Hepatocyte (in vitro differentiated cells): ENCODE data around the gene DMWD. TPM values are rescaled to one million over a fixed set of nuclear protein-coding genes. Genes with fewer than 3 reads are reported as not detected.

Source experiments
- DNase-seq: peaks from one replicate; pipeline ENCODE4 v3.0.0-alpha.2; 2016; ENCODE audit warnings: low spot score
- H2AFZ ChIP-seq: fragments of 200-600 bp; sonication (generic); 2 replicates; pipeline ENCODE4 v1.6.0; 2016; ENCODE audit warnings: antibody characterized with exemption, mild to moderate bottlenecking
- H3K27ac ChIP-seq: fragments of 200-600 bp; sonication (generic); 2 replicates; pipeline ENCODE4 v1.5.1; 2016; ENCODE audit warnings: mild to moderate bottlenecking
- H3K27me3 ChIP-seq: fragments of 200-600 bp; sonication (generic); 2 replicates; pipeline ENCODE4 v1.6.1; 2016
- H3K36me3 ChIP-seq: fragments of 200-600 bp; sonication (generic); replicated peaks from 2 replicates; pipeline ENCODE4 v1.5.1; 2016; ENCODE audit warnings: low read depth; ENCODE audit not compliant: insufficient read depth
- H3K4me1 ChIP-seq: fragments of 200-600 bp; sonication (generic); 2 replicates; pipeline ENCODE4 v1.5.1; 2016; ENCODE audit warnings: mild to moderate bottlenecking, moderate library complexity; ENCODE audit not compliant: insufficient read depth
- H3K4me2 ChIP-seq: fragments of 200-600 bp; sonication (generic); 2 replicates; pipeline ENCODE4 v1.6.0; 2016
- H3K4me3 ChIP-seq: fragments of 200-600 bp; sonication (generic); 2 replicates; pipeline ENCODE4 v1.5.1; 2016; ENCODE audit warnings: mild to moderate bottlenecking
- H3K79me2 ChIP-seq: fragments of 200-600 bp; sonication (generic); 2 replicates; pipeline ENCODE4 v1.6.0; 2017; ENCODE audit warnings: mild to moderate bottlenecking
- H3K9me2 ChIP-seq: fragments of 200-600 bp; sonication (generic); replicated peaks from 2 replicates; pipeline ENCODE4 v1.6.0; 2017; ENCODE audit warnings: mild to moderate bottlenecking; ENCODE audit not compliant: insufficient read depth
- H3K9me3 ChIP-seq: fragments of 200-600 bp; sonication (generic); 2 replicates; pipeline ENCODE4 v1.5.1; 2016; ENCODE audit warnings: low read depth, mild to moderate bottlenecking
- H4K20me1 ChIP-seq: fragments of 200-600 bp; sonication (generic); 2 replicates; pipeline ENCODE4 v1.6.0; 2016; ENCODE audit warnings: mild to moderate bottlenecking; ENCODE audit not compliant: insufficient read depth, poor library complexity, severe bottlenecking
- CTCF ChIP-seq: fragments of 200-600 bp; sonication (generic); IDR thresholded peaks from 2 replicates; pipeline ENCODE4 v1.5.1; 2016; ENCODE audit warnings: antibody characterized with exemption, mild to moderate bottlenecking; ENCODE audit not compliant: poor library complexity
- EZH2 ChIP-seq: fragments of 200-600 bp; sonication (generic); IDR thresholded peaks from 2 replicates; pipeline ENCODE4 v1.6.1; 2016; ENCODE audit warnings: antibody characterized with exemption, mild to moderate bottlenecking, borderline replicate concordance
- EZH2phosphoT487 ChIP-seq: fragments of 200-600 bp; sonication (generic); IDR thresholded peaks from one replicate; pipeline ENCODE4 v1.6.1; 2018; ENCODE audit warnings: antibody characterized with exemption, mild to moderate bottlenecking, low read depth, moderate library complexity; ENCODE audit not compliant: unreplicated experiment, severe bottlenecking
- WGBS: methylation state at CpG from one replicate; pipeline ENCODE4 v1.1.6; 2016; ENCODE audit warnings: low lambda C conversion rate; ENCODE audit errors: missing lambda C conversion rate; 5-methylcytosine and 5-hydroxymethylcytosine counted together
- polyA plus RNA-seq: library from polyadenylated mRNA; unstranded; fragments of >200 nt; fragmentation: Nextera tagmentation; extraction: Ambion mirVana; gene quantifications from 2 replicates; pipeline ENCODE4 v1.2.1, GENCODE V29; 2016
- total RNA-seq: library from RNA; depleted of rRNA; stranded (reverse); fragments of >200 nt; gene quantifications from 2 replicates; pipeline ENCODE4 v1.2.3, GENCODE V29; 2014

Gene DMWD
- total and polyA plus RNA-seq, 2 experiments from 2014 or later = 23.7 to 70.1 TPM

GRCh38 chr19:45779231-45780145, 13.2 kb downstream of the DMWD start:
- WGBS = 33% methylated on average over 32 of the region's 48 CpGs
- no peak overlapping the region for H2AFZ ChIP-seq

GRCh38 chr19:45778010-45778661, 14.5 kb downstream of the DMWD start:
- no peak for DNase-seq
- Histone ChIP-seq H3K4me2 (no peak overlapping the region), H3K27me3 (no peaks in the 10 kb centered on the region), H4K20me1 (peaks cover 6% of the 10 kb centered on the region), H2AFZ (no peak overlapping the region), H3K9me2 (no peaks in the 10 kb centered on the region), H3K36me3 (no peaks in the 10 kb centered on the region), H3K4me1 (peaks cover 25% of the 10 kb centered on the region), H3K9me3 (no peaks in the 10 kb centered on the region), H3K4me3 (no peak overlapping the region), H3K79me2 (no peaks in the 10 kb centered on the region), H3K27ac (no peak overlapping the region)
- no peak for TF ChIP-seq EZH2
- TF ChIP-seq CTCF = no peak
- no peak for TF ChIP-seq EZH2phosphoT487
- WGBS = 97% methylated on average over 28 of the region's 28 CpGs

More at GRCh38 chr19:45779231-45780145, 13.2 kb downstream of the DMWD start:
- TF ChIP-seq EZH2phosphoT487 = no peak
- peak; percentile 51 for TF ChIP-seq CTCF
- TF ChIP-seq EZH2 = no peak
- Histone ChIP-seq H3K4me2 (peak overlapping the region; percentile 82), H3K27me3 (no peaks in the 10 kb centered on the region), H3K4me3 (no peak overlapping the region), H3K36me3 (no peaks in the 10 kb centered on the region), H3K4me1 (peaks cover 38% of the 10 kb centered on the region), H4K20me1 (peaks cover 6% of the 10 kb centered on the region), H3K9me3 (no peaks in the 10 kb centered on the region), H3K9me2 (no peaks in the 10 kb centered on the region), H3K27ac (no peak overlapping the region), H3K79me2 (no peaks in the 10 kb centered on the region)
- peak; percentile 88 for DNase-seq

- DNase-seq = no peak
- Histone ChIP-seq H3K9me2 (no peaks in the 10 kb centered on the region), H3K36me3 (no peaks in the 10 kb centered on the region), H3K9me3 (no peaks in the 10 kb centered on the region), H3K79me2 (no peaks in the 10 kb centered on the region), H4K20me1 (peaks cover 6% of the 10 kb centered on the region), H3K4me3 (no peak overlapping the region), H3K4me2 (no peak overlapping the region), H2AFZ (no peak overlapping the region), H3K4me1 (peaks cover 18% of the 10 kb centered on the region), H3K27me3 (no peaks in the 10 kb centered on the region), H3K27ac (no peak overlapping the region)
- no peak for TF ChIP-seq EZH2phosphoT487
- TF ChIP-seq CTCF = no peak
- WGBS = 96% methylated on average over 34 of the region's 34 CpGs
Measured at GRCh38 chr19:45777395-45777961, 15.2 kb downstream of the DMWD start.
